ENCODE data around the gene JUN. TPM values are rescaled to one million over a fixed set of nuclear protein-coding genes. Genes with fewer than 3 reads are reported as not detected.

JUN gene
- total and polyA plus RNA-seq, 2 of the 4 experiments (the other 2 are of a cell fraction): 46.6 to 89.1 TPM

DNA sequence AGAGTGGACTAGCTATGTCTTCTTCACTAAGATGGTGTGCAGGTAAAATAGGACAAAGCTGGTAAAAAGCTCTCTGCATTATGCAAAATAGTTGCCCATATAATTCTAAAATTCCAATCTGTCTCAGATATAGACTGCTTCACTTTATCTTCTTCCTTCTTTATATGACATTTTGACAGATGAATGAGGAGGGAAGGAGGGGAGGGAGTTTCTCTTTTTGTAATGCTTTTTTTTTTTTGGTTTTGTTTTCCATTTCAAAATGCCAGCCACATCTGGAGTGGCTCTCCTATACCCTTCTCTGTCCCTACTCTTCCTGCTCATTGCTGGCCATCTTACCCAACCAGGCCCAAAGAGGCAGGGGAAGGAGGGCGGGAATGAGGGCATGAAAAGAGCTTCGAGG is 24.2 kb upstream of the JUN start:
- intact Hi-C loops (cut with micrococcal nuclease) (no loop called here), dilution Hi-C loops (cut with HindIII; ENCODE audit: low sequenced_read_pairs, unreplicated experiment) (no loop called here), in situ Hi-C loops (cut with MboI; ENCODE audit: low sequenced_read_pairs) (no loop called here)
- ATAC-seq (ENCODE audit: low read depth) (no peak), DNase-seq (no peak)
- BruUV-seq (replicated peaks): no TSS peak
- no peaks in the 10 kb centered on the region for H3K9me3 ChIP-seq (ENCODE audit: control insufficient read depth, insufficient read depth, low read length)
- no peaks in the 10 kb centered on the region for H3K36me3 ChIP-seq (ENCODE audit: control insufficient read depth, insufficient read depth, low read length)
- peak overlapping the region; percentile 50; the same call in 1 of the 2 replicates for H2AK5ac ChIP-seq (ENCODE audit: low read depth, low read length)
- no peaks in the 10 kb centered on the region for H3K79me1 ChIP-seq (ENCODE audit: low read depth in 1 of 2, low read length in 2 of 2)
- no peak overlapping the region for H2BK15ac ChIP-seq (ENCODE audit: low read depth, low read length)
- no peak overlapping the region for H2AK9ac ChIP-seq (replicated peaks; ENCODE audit: low read depth, low read length, poor library complexity)
- no peak overlapping the region for H3K4me3 ChIP-seq (ENCODE audit: insufficient read depth, low read depth, low read length)
- no peak overlapping the region for H3K4me2 ChIP-seq (ENCODE audit: low read depth, low read length)
- TF ChIP-seq CEBPB (IDR thresholded peaks at IDR 0.05; ENCODE audit: low read depth, low read length) (no peak), MAFK (IDR thresholded peaks at IDR 0.05; ENCODE audit: low read depth, low read length) (no peak), FOS (IDR thresholded peaks at IDR 0.05; ENCODE audit: low read depth, low read length) (no peak), NFE2L2 (IDR thresholded peaks at IDR 0.05; ENCODE audit: low read depth, low read length) (no peak), SMC3 (IDR thresholded peaks at IDR 0.05; ENCODE audit: low read depth, low read length) (no peak), POLR2A (IDR thresholded peaks at IDR 0.05; ENCODE audit: low read depth, low read length) (no peak), RFX5 (IDR thresholded peaks at IDR 0.05; ENCODE audit: low read depth, low read length) (no peak), MXI1 (IDR thresholded peaks at IDR 0.05; ENCODE audit: borderline replicate concordance, low read depth, low read length) (no peak)
- TF ChIP-seq, protein P1, sequence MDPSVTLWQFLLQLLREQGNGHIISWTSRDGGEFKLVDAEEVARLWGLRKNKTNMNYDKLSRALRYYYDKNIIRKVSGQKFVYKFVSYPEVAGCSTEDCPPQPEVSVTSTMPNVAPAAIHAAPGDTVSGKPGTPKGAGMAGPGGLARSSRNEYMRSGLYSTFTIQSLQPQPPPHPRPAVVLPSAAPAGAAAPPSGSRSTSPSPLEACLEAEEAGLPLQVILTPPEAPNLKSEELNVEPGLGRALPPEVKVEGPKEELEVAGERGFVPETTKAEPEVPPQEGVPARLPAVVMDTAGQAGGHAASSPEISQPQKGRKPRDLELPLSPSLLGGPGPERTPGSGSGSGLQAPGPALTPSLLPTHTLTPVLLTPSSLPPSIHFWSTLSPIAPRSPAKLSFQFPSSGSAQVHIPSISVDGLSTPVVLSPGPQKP (IDR thresholded peaks at IDR 0.05; ENCODE audit: borderline replicate concordance, low read depth, low read length): no peak
- no peak overlapping the region for H3K27ac ChIP-seq (ENCODE audit: insufficient read depth, low read length)
- no peak overlapping the region for H3K14ac ChIP-seq (replicated peaks; ENCODE audit: low read depth, low read length)
- H4K5ac ChIP-seq (ENCODE audit: low read depth, low read length): no peak overlapping the region
- peaks cover 3% of the 10 kb centered on the region for H3K4me1 ChIP-seq (ENCODE audit: control insufficient read depth, insufficient read depth, low read length)
- H3K9ac ChIP-seq (ENCODE audit: low read depth, low read length): no peak overlapping the region
- H2BK20ac ChIP-seq (ENCODE audit: low read depth, low read length): no peak overlapping the region
- ChIA-PET POLR2A (ENCODE audit: unreplicated experiment) (no interaction called here), CTCF (no interaction called here)
- H4K91ac ChIP-seq (ENCODE audit: insufficient read depth, low read depth, low read length): no peak overlapping the region; the same call in 1 of the 2 replicates
- no peak overlapping the region for H2BK120ac ChIP-seq (ENCODE audit: low read depth, low read length)
- H4K20me1 ChIP-seq (ENCODE audit: insufficient read depth, low read length): no peaks in the 10 kb centered on the region
- H3K23ac ChIP-seq (ENCODE audit: low read depth, low read length): no peak overlapping the region
- no peak overlapping the region for H3K56ac ChIP-seq (ENCODE audit: extremely low read depth, insufficient read depth, low read length)
- no peaks in the 10 kb centered on the region for H3K27me3 ChIP-seq (ENCODE audit: control insufficient read depth, insufficient read depth, low read length)
- H3K18ac ChIP-seq (ENCODE audit: low read depth, low read length): no peak overlapping the region
- no peak overlapping the region for H4K8ac ChIP-seq (ENCODE audit: low read depth in 2 of 2, low read length in 2 of 2)
- 71% methylated on average over 1 of the region's 2 CpGs; no CpG with 5 or more reads in 1 of the 2 experiments for WGBS, 2 experiments (ENCODE audit: extremely low coverage in 2 of 2, insufficient read length in 1 of 2)
- no peak overlapping the region for H2BK5ac ChIP-seq (ENCODE audit: low read depth, low read length, poor library complexity, severe bottlenecking)
- H2AFZ ChIP-seq (replicated peaks; ENCODE audit: low read length, poor library complexity): no peak overlapping the region
- no peak overlapping the region for H3K4ac ChIP-seq (ENCODE audit: low read depth, low read length)
- H3K9me1 ChIP-seq (ENCODE audit: insufficient read depth, low read length): peaks cover 6% of the 10 kb centered on the region; the same call in 1 of the 2 replicates

Measured in IMR-90 (cell line).